Stomach (tissue), 9 donors: Measurements from ENCODE around the gene STRA6. TPM values are rescaled to one million over a fixed set of nuclear protein-coding genes. Genes with fewer than 3 reads are reported as not detected.

Source experiments
- DNase-seq, 2 donors: peaks; one replicate each; pipeline versions ENCODE4 v3.0.0 to v3.0.0-alpha.2; 2013 to 2019
- H3K27ac ChIP-seq, 5 donors: fragments of 200-600 bp in 4 of 5; sonication (generic) in 4 of 5; one replicate each; pipeline ENCODE4 v1.5.1; 2013 to 2019; ENCODE audit warnings: mild to moderate bottlenecking in 1 of 5, moderate library complexity in 1 of 5
- H3K27me3 ChIP-seq, 3 donors: fragments of 200-600 bp; sonication (generic); one replicate each; pipeline ENCODE4 v1.5.1; 2017 to 2019; ENCODE audit warnings: mixed run types in 1 of 3
- H3K36me3 ChIP-seq, 4 donors: fragments of 200-600 bp; sonication (generic); 1 replicate in 3 of 4; 2 replicates in 1 of 4; pipeline ENCODE4 v1.5.1; 2016 to 2019
- H3K4me1 ChIP-seq, 4 donors: fragments of 200-600 bp; sonication (generic); one replicate each; pipeline ENCODE4 v1.5.1; 2016 to 2019
- H3K4me3 ChIP-seq, 4 donors: fragments of 200-600 bp; sonication (generic) in 3 of 4; one replicate each; pipeline ENCODE4 v1.5.1; 2016 to 2019; ENCODE audit warnings: mild to moderate bottlenecking in 1 of 4
- H3K9me3 ChIP-seq, 4 donors: fragments of 200-600 bp; sonication (generic); one replicate each; pipeline ENCODE4 v1.5.1; 2016 to 2019
- CTCF ChIP-seq, 7 experiments: fragments of 450-650 bp in 4 of 7; fragments of 200-600 bp in 3 of 7; sonication (generic) in 3 of 7; IDR thresholded peaks; one replicate each; pipeline ENCODE4 v1.5.1; 2016 to 2019; ENCODE audit warnings: antibody characterized with exemption in 7 of 7, control low read depth in 2 of 7, mild to moderate bottlenecking in 1 of 7
- EP300 ChIP-seq: sonication (generic); formaldehyde crosslinking; IDR thresholded peaks from one replicate; pipeline ENCODE4 v1.6.1; 2017; ENCODE audit warnings: antibody characterized with exemption
- POLR2A ChIP-seq, 4 donors: fragments of 450-650 bp; IDR thresholded peaks; one replicate each; pipeline ENCODE4 v1.6.1; 2016; ENCODE audit warnings: antibody characterized with exemption in 4 of 4, control low read depth in 2 of 4, mild to moderate bottlenecking in 1 of 4, moderate library complexity in 1 of 4
- POLR2AphosphoS5 ChIP-seq, 3 donors: sonication (generic); formaldehyde crosslinking; IDR thresholded peaks; one replicate each; pipeline ENCODE4 v1.6.1; 2016; ENCODE audit warnings: antibody characterized with exemption in 3 of 3
- WGBS, 5 donors: extraction: QIAGEN DNeasy Blood & Tissue Kit in 3 of 5; methylation state at CpG; one replicate each; pipeline versions ENCODE4 v1.1.5 to v1.1.7; 2013 to 2018; 5-methylcytosine and 5-hydroxymethylcytosine counted together
- intact Hi-C: fragments of 100-400 bp; cut with DNase I; formaldehyde crosslinking; loops from one replicate; pipeline ENCODE4 v1.15.1; 2023; ENCODE audit warnings: low total_unique reads
- polyA plus RNA-seq, 3 donors: library from polyadenylated mRNA; stranded (reverse); fragments of 200-250 nt; gene quantifications; one replicate each; pipeline ENCODE4 v1.2.3, GENCODE V29; 2013
- total RNA-seq, 5 donors: library from RNA; depleted of rRNA; stranded (reverse); fragments of >200 nt; gene quantifications; one replicate each; pipeline versions ENCODE4 v1.1.0 to v1.2.3, GENCODE V29; 2014 to 2016
- donor health status: healthy with polysubstance abuse.
- donor health status: Bipolar disorder and iron deficiency.
- donor health status: healthy.

The STRA6 gene
- total and polyA plus RNA-seq, 8 donors, result 0.95 to 1.5 TPM; not detected in 6

GRCh38 chr15:74231475-74231874 is 28.9 kb upstream of the STRA6 start:
- Histone ChIP-seq H3K27ac (no peak overlapping the region), H3K9me3 (no peaks in the 10 kb centered on the region), H3K4me3 (no peak overlapping the region), H3K36me3 (no peaks in the 10 kb centered on the region), H3K27me3 (peaks cover 0 to 50% (median 4%) of the 10 kb centered on the region in 3 donors), H3K4me1 (peaks cover 0 to 19% (median 17%) of the 10 kb centered on the region in 4 donors)
- TF ChIP-seq POLR2AphosphoS5 (IDR thresholded peaks at IDR 0.05), result no peak
- no peak for TF ChIP-seq CTCF (IDR thresholded peaks at IDR 0.05)
- TF ChIP-seq POLR2A (IDR thresholded peaks at IDR 0.05), result no peak
- no peak for TF ChIP-seq EP300
- intact Hi-C loops, result no loop called here
- no peak for DNase-seq
- 89 to 94% (median 92%) methylated on average over 10 of the region's 10 CpGs for WGBS, 5 donors

DNA sequence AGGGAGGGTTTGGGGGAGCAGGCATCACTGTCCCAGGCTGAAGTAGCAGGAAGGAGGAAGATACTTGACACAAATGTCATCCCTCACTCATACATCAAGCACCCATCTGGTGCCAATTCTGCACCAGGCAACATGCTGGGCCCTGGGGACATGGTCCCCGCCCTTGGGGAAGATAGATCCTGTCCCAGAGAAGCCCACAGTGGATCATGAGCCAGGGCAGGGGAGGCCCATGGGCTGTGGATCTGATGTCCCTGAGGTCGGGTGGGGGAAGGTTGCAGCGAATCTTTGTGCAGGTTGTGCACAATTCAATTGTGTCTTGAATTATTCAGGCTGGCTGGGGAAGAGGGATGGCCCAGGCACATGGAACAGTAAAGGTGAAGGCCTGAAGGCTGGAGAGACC is 27.1 kb upstream of the STRA6 start:
- WGBS, 5 donors, result 81 to 98% (median 83%) methylated on average over 2 to 3 of the region's 3 CpGs
- H3K4me3 ChIP-seq, result no peak overlapping the region
- H3K4me1 ChIP-seq, result peaks cover 0 to 12% (median 10%) of the 10 kb centered on the region in 4 donors
- TF ChIP-seq CTCF (IDR thresholded peaks at IDR 0.05) (no peak), EP300 (no peak), POLR2A (IDR thresholded peaks at IDR 0.05) (no peak), POLR2AphosphoS5 (IDR thresholded peaks at IDR 0.05) (no peak)
- no peak for DNase-seq
- H3K36me3 ChIP-seq, result no peaks in the 10 kb centered on the region
- H3K9me3 ChIP-seq, result no peaks in the 10 kb centered on the region
- H3K27ac ChIP-seq, result no peak overlapping the region
- H3K27me3 ChIP-seq, result peaks cover 0 to 60% (median 4%) of the 10 kb centered on the region in 3 donors
- intact Hi-C loops, result no loop called here

DNA sequence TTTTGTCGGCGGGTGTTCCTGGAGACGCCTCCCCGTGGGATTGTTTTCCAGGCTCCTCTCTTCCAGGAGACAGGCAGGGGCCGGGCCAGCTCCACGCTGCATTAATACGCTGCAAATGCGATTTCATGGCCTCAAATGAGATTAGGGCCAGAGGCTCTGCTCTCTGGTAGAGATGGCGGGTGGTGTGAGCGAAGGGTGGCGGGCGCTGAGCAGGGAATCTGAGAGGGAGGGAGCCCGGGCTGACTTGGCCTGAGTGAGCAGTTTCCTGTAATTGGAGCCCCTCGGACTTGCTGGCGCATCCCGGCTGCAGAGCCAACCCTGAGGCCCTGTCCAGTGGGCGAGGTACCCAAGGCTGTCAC is 26.1 kb upstream of the STRA6 start:
- H3K4me1 ChIP-seq, result peaks cover 0 to 12% (median 8%) of the 10 kb centered on the region in 4 donors
- WGBS, 5 donors, result 35 to 57% (median 43%) methylated on average over 12 to 17 of the region's 17 CpGs
- no peaks in the 10 kb centered on the region for H3K9me3 ChIP-seq
- peak in 1 of 2 donors; percentile 83 for DNase-seq
- H3K36me3 ChIP-seq, result no peaks in the 10 kb centered on the region
- no peak for TF ChIP-seq EP300
- TF ChIP-seq POLR2A (IDR thresholded peaks at IDR 0.05), result no peak
- TF ChIP-seq CTCF (IDR thresholded peaks at IDR 0.05), result no peak
- TF ChIP-seq POLR2AphosphoS5 (IDR thresholded peaks at IDR 0.05), result no peak
- intact Hi-C loops, result no loop called here
- H3K4me3 ChIP-seq, result no peak overlapping the region
- no peak overlapping the region for H3K27ac ChIP-seq
- H3K27me3 ChIP-seq, result peaks cover 0 to 66% (median 4%) of the 10 kb centered on the region in 3 donors

DNA sequence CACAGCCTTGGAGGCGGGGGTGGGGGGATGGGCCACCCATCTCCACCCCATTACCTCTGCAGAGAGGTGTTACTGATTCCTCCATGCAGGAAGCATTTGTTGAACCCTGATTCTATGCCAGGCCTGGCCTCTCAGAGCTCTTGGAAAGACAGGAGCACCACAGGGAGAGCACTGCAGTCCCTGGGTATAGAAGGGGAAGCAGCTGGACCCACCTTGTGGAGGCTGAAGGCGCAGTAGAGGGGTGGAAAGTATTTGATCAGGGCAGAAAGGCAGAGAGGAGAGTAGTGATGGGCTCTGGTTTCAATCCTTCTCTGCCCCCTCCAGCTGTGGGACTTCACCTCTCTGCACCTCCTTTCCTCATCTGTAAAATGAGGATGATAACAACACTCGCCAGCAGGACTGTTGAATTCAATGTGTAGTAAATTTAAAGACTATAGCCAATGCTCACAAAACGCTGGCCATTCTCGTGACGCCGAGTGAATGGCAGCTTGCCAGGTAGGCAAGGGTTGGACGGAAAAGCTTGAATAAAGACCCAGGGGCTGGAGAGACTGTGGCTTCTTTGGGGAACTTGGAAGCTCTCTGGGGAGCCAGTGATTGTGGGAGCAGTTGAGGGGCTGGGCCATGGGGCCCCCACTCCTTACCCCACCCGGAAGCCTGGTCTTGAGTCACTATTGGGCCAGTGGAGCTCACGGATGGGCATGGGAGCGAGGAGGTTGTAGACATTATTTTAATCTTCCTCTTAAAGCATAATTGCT is 25.6 kb upstream of the STRA6 start:
- Histone ChIP-seq H3K9me3 (no peaks in the 10 kb centered on the region), H3K36me3 (no peaks in the 10 kb centered on the region), H3K27me3 (peaks cover 0 to 72% (median 4%) of the 10 kb centered on the region in 3 donors), H3K4me3 (no peak overlapping the region), H3K27ac (no peak overlapping the region), H3K4me1 (peaks cover 0 to 12% (median 8%) of the 10 kb centered on the region in 4 donors)
- no peak for TF ChIP-seq EP300
- TF ChIP-seq POLR2A (IDR thresholded peaks at IDR 0.05), result no peak
- no peak for TF ChIP-seq CTCF (IDR thresholded peaks at IDR 0.05)
- TF ChIP-seq POLR2AphosphoS5 (IDR thresholded peaks at IDR 0.05), result no peak
- intact Hi-C loops, result no loop called here
- WGBS, 5 donors, result 31 to 44% (median 32%) methylated on average over 10 to 11 of the region's 11 CpGs
- peak; percentile 45 to 82 for DNase-seq
